Astrocyte of the spinal cord (primary cell): ENCODE results near the gene TOP3A.

ENCODE experiments used
- DNase-seq: peaks from one replicate; pipeline ENCODE4 v3.0.0; 2011; ENCODE audit warnings: low read depth, low spot score
- H3K4me3 ChIP-seq: 2 replicates; pipeline ENCODE4 v1.5.1; 2011; ENCODE audit warnings: low read depth, mild to moderate bottlenecking, low read length, moderate library complexity
- in situ Hi-C: cut with HindIII; loops from 2 replicates; pipeline ENCODE4 v1.10.0; 2017; ENCODE audit warnings: low sequenced_read_pairs
- TF ChIP-seq, protein P1 (sequence below): IDR thresholded peaks from 2 replicates; pipeline ENCODE4 v1.5.1; 2012; ENCODE audit warnings: low read depth, mild to moderate bottlenecking, low read length, inconsistent platforms

TOP3A gene

DNA sequence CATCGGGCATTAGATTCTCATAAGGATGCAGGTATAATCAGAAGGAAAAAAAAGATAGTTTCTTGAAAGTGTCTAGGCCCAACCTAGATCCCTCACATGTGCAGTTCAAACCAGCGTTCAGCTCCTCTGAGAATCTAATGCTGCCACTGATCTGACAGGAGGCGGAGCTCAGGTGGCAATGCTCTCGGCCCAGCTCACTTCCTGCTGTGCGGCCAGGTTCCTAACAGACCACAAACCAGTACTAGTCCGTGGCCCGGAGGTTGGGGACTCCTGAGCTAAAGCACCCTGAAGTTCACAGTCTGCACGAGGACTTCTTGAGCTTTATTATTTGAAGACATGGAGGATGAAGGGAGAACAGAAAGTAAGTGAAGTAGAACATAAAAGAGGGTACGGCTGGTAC is 17.1 kb upstream of the TOP3A start:
- in situ Hi-C loops, result no loop called here
- no peak overlapping the region for H3K4me3 ChIP-seq
- TF ChIP-seq, protein P1, sequence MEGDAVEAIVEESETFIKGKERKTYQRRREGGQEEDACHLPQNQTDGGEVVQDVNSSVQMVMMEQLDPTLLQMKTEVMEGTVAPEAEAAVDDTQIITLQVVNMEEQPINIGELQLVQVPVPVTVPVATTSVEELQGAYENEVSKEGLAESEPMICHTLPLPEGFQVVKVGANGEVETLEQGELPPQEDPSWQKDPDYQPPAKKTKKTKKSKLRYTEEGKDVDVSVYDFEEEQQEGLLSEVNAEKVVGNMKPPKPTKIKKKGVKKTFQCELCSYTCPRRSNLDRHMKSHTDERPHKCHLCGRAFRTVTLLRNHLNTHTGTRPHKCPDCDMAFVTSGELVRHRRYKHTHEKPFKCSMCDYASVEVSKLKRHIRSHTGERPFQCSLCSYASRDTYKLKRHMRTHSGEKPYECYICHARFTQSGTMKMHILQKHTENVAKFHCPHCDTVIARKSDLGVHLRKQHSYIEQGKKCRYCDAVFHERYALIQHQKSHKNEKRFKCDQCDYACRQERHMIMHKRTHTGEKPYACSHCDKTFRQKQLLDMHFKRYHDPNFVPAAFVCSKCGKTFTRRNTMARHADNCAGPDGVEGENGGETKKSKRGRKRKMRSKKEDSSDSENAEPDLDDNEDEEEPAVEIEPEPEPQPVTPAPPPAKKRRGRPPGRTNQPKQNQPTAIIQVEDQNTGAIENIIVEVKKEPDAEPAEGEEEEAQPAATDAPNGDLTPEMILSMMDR, result no peak
- DNase-seq, result no peak

DNA sequence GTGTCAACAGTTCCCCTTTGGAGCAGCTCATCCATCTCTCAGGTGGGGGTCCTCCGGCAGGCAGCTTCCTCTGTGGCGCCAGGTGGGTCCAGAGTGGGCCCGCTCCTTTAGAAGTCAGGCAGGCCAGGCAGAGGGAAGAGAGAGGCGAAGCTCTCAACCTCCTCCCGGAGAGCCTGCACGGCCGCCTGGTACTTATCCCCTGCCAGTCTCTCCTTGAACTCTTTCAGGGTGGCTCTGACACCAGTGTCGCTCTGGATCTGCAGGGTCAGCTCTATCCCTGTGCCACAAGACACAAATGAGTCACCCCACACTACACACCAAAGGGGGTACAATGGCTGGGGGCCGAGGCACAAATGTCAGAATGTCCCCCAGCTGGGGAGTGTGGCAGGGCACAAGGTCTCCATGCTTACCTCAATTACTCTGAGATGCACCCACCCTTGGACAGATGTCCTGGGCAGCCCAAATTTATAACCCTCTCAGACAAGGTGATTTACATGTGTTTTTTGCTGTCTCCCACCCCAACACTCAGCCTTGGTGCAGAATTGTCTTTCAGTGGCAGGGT is 13.9 kb upstream of the TOP3A start:
- DNase-seq, result no peak
- in situ Hi-C loops, result no loop called here

DNA sequence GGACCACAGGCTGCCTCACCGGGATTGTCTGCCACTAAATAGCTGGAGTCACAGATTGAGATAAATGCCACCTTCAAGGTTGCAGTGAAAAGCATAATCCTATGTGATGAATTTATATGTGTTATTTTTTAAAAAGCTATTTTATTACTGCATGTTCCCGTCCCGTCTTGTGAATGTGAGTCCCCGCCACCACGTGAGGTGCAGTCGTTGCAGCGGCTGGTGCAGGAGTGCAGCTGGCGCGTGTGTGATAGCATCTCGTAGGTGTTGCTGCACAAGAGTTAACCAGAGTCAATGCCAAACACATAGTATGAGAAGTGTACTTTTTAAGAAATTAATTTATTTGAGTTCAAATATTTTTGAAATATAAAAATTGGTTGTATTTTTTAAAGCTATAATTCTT is 12.8 kb upstream of the TOP3A start:
- TF ChIP-seq, protein P1, result no peak
- in situ Hi-C loops, result no loop called here
- DNase-seq, result no peak
- H3K4me3 ChIP-seq, result no peak overlapping the region

More for the DNA sequence above, 13.9 kb upstream of the TOP3A start:
- TF ChIP-seq, protein P1, result no peak
- H3K4me3 ChIP-seq, result no peak overlapping the region

DNA sequence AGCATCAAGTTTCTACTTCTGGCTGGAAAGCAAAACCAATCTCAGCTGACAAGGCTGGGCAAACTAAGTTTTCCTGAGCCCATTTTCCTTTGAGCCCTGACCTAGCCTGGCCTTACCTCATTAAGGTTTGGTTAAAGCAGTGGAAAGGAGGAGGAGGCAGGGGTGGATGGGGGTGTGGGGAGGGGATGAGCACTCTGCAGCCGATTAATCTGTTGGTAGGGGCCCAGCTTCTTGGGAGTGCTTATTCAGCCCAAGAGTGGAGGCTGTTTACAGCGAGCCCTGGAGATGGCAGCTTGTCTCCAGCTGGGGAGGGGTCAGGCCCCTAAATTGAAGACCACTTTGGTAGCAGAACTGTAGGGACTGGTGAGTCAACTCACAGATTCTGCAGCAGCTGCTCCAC is 12.3 kb upstream of the TOP3A start:
- in situ Hi-C loops, result no loop called here
- H3K4me3 ChIP-seq, result no peak overlapping the region
- TF ChIP-seq, protein P1, result no peak
- no peak for DNase-seq

DNA sequence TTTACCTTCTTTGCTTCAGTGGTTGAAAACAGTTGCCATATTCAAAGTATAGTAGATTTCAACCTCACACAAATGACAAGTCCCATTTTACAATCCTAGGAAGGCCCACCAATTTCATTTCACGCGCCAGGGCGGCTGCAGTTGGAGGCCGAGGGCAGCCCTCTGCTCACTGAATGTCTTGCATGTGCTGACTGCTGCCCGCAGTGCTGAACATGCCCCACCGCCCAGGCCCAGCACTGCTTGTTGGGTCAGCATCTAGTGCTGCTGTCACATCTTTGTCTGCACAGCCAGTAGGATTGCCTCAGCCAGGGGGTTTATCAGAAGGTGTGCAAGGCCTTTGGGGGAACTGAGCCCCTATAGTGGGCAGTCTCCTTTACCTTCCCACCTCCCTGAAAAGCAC is 11.8 kb upstream of the TOP3A start:
- no peak overlapping the region for H3K4me3 ChIP-seq
- no peak for DNase-seq
- TF ChIP-seq, protein P1, result no peak
- in situ Hi-C loops, result no loop called here

DNA sequence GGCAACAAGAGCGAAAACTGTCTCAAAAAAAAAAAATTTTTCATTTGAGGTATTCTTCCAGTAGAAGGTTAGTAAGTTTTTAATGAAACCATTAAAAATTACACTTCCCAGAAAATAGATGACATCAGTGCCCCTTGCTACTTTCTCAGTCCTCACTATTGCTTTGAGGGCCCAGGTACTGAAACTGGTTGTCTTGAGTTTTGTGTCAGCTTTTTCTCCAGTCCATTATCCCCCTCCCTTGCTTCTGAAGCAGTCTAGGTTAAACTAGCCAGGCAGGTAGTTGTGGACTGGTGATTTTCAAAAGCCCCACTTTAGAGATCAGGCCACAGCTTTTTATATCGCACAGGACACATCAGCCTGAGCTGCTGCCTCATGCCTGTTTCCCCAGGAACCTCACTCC is 11.2 kb upstream of the TOP3A start:
- TF ChIP-seq, protein P1, result no peak
- no peak overlapping the region for H3K4me3 ChIP-seq
- in situ Hi-C loops, result no loop called here
- DNase-seq, result no peak
